ENCODE measurements around the gene ABCA6.

Gene ABCA6

GRCh38 chr17:69046121-69046807 lies 95.4 kb downstream of the ABCA6 start:
- no peak for DNase-seq

- no peak for DNase-seq
Observed at GRCh38 chr17:69045646-69046045, 96.0 kb downstream of the ABCA6 start.

DNA sequence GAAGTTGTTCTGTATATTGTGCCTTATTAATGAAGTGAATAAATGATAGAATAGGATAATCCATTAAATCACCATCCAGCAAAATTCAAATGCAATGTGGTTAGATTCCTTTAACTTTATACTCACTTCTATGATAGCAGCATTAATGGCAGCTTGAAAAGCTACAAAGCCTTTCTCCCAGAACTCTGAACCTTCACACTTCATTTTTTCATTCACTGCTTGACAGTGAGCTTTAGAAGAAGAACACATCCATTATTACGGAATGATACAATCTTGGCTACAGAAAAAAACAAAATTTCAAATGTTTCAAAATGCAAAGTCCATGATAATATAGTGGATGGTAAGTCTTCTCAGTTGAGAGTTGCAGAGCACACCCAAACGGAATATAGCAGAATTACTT lies 97.3 kb downstream of the ABCA6 start:
- no peak for DNase-seq

DNA sequence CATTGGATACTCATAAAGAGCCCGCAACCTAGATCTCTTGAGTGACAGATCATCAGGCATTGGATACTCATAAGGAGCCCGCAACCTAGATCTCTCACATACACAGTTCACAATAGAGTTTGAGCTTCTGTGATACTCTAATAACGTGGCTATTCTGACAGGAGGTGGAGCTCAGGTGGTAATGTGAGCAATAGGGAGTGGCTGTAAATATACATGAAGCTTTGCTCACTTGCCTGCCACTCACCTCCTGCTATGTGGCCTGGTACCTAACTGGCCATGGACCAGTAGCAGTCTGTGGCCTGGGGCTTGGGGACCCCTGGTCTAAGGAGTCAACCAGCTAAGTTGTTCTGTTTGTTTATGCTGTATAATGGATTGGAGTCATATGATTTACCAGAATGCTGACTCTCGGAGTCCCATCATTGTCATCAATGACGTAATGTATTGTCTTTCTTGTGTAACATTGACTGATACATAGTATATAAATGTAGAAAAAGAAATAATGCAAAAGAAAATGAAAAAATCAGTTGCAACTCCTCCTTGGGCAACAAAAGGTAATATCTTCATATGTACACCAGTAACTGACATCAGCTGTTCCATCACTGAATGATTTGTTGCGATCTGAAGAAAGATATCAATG lies 98.5 kb downstream of the ABCA6 start:
- DNase-seq: no peak

- DNase-seq: no peak
Observed at GRCh38 chr17:69042308-69042707, 99.4 kb downstream of the ABCA6 start.

DNA sequence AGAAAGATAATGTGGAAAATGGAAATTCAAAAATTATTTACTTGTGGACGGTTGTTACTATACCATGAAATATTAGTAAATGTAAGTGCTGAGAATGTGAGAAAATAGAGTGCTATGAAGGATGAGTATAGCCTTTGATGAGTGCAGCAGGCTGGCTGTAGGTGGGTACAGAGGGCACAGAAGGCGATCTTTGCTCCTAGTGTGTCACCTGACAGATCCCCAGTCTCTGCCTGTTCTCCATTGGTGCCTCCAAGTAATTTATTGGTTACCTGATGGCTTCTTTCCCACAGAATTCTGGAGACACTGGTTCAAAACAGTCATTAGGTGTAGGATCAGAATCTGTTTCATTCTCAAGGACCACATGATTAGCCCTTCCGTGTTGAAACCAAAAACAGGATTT lies 109.9 kb downstream of the ABCA6 start:
- DNase-seq: no peak

DNA sequence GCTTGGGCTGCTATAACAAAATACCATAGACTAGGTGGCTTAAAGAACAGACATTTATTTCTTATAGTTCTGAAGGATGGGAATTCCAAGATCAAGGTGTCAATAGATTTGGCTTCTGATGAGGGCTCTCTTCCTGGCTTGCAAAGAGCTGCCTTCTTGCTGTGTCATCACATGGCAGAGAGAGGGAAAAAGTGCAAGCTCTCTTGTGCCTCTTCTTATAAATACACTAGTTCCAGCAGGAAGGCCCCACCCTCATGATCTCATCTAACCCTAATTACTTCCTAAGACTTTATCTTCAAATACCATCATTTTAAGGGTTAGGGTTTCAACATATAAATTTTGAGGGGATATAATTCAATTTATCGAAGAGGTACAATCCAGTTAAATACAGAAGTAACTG lies 111.5 kb downstream of the ABCA6 start:
- no peak for DNase-seq
